Keratinocyte (primary cell): ENCODE data around the gene ULK4. TPM values are rescaled to one million over a fixed set of nuclear protein-coding genes. Genes with fewer than 3 reads are reported as not detected.

Experiments
- DNase-seq: peaks from one replicate; pipeline ENCODE4 v3.0.0-alpha.2; 2011; ENCODE audit warnings: low read depth, missing footprints, low spot score
- FAIRE-seq: peaks from 2 replicates; lab custom pipeline; 2011; peaks lifted over from hg19 to GRCh38; lab: Jason Lieb, UNC
- H2AFZ ChIP-seq: 2 replicates; pipeline ENCODE4 v1.6.0; 2012; ENCODE audit warnings: low read length, control low read depth, inconsistent platforms; ENCODE audit not compliant: control insufficient read depth
- H3K27ac ChIP-seq: 2 replicates; pipeline ENCODE4 v1.5.1; 2011; ENCODE audit warnings: low read length; ENCODE audit not compliant: control insufficient read depth, insufficient read depth
- H3K27me3 ChIP-seq: 3 replicates; pipeline ENCODE4 v1.6.0; 2011; ENCODE audit warnings: low read length; ENCODE audit not compliant: control insufficient read depth, insufficient read depth; ENCODE audit errors: extremely low read depth
- H3K36me3 ChIP-seq, 2 experiments: 2 replicates in 1 of 2; 3 replicates in 1 of 2; pipeline ENCODE4 v1.5.1; 2011; ENCODE audit warnings: low read length in 2 of 2, mild to moderate bottlenecking in 1 of 2; ENCODE audit not compliant: control insufficient read depth in 2 of 2, insufficient read depth in 2 of 2; ENCODE audit errors: extremely low read depth in 1 of 2
- H3K4me1 ChIP-seq: 3 replicates; pipeline ENCODE4 v1.5.1; 2011; ENCODE audit warnings: low read length; ENCODE audit not compliant: control insufficient read depth, insufficient read depth; ENCODE audit errors: extremely low read depth
- H3K4me2 ChIP-seq: 3 replicates; pipeline ENCODE4 v1.6.0; 2011; ENCODE audit warnings: low read depth, low read length; ENCODE audit not compliant: control insufficient read depth, insufficient read depth; ENCODE audit errors: extremely low read depth
- H3K4me3 ChIP-seq, 3 experiments: fragments of 200-600 bp in 1 of 3; sonication (generic) in 1 of 3; 2 replicates in 2 of 3; 3 replicates in 1 of 3; pipeline ENCODE4 v1.5.1; 2011 to 2016; ENCODE audit warnings: low read length in 3 of 3, mild to moderate bottlenecking in 3 of 3, control low read depth in 2 of 3, inconsistent platforms in 1 of 3, low read depth in 1 of 3, mixed read lengths in 1 of 3, mixed run types in 1 of 3, moderate library complexity in 1 of 3; ENCODE audit not compliant: control insufficient read depth in 2 of 3, insufficient read depth in 2 of 3; ENCODE audit errors: extremely low read depth in 1 of 3
- H3K79me2 ChIP-seq: 2 replicates; pipeline ENCODE4 v1.6.0; 2012; ENCODE audit warnings: low read length; ENCODE audit not compliant: control insufficient read depth, insufficient read depth
- H3K9ac ChIP-seq: 3 replicates; pipeline ENCODE4 v1.6.0; 2011; ENCODE audit warnings: low read length; ENCODE audit not compliant: control insufficient read depth, insufficient read depth; ENCODE audit errors: extremely low read depth
- H3K9me1 ChIP-seq: 3 replicates; pipeline ENCODE4 v1.6.0; 2011; ENCODE audit warnings: low read length; ENCODE audit not compliant: control insufficient read depth, insufficient read depth; ENCODE audit errors: extremely low read depth
- H3K9me3 ChIP-seq: 2 replicates; pipeline ENCODE4 v1.5.1; 2012; ENCODE audit warnings: low read depth, low read length; ENCODE audit not compliant: control insufficient read depth
- H4K20me1 ChIP-seq: 3 replicates; pipeline ENCODE4 v1.6.0; 2011; ENCODE audit warnings: low read length; ENCODE audit not compliant: control insufficient read depth, insufficient read depth; ENCODE audit errors: extremely low read depth
- EZH2 ChIP-seq: IDR thresholded peaks from one replicate; pipeline ENCODE4 v1.6.1; 2012; ENCODE audit warnings: inconsistent platforms, mild to moderate bottlenecking, low read length, moderate library complexity
- dilution Hi-C: fragments of 300-500 bp; cut with MboI; formaldehyde crosslinking; loops from one replicate; pipeline ENCODE4 v1.7.0; 2020; ENCODE audit warnings: low sequenced_read_pairs; ENCODE audit not compliant: extremely low pct_ligation_motif_present
- polyA plus RNA-seq, 5 experiments: library from polyadenylated mRNA; depleted of rRNA in 3 of 5; stranded (reverse) in 3 of 5; stranded (forward) in 1 of 5; unstranded in 1 of 5; fragments of >200 nt; gene quantifications; 1 replicate in 1 of 5; 2 replicates in 3 of 5; 3 replicates in 1 of 5; pipeline versions ENCODE4 v1.2.1 to v1.2.3, GENCODE V29; 2011 to 2012; ENCODE audit warnings: missing spikeins in 2 of 5, low read depth in 1 of 5, low replicate concordance in 1 of 5
- TF ChIP-seq, protein P1 (sequence below), 3 experiments: IDR thresholded peaks in 1 of 3; conservative IDR thresholded peaks in 1 of 3; optimal IDR thresholded peaks in 1 of 3; 2 replicates in 2 of 3; 3 replicates in 1 of 3; pipeline versions ENCODE3 to v1.5.1; 2011; ENCODE audit warnings: low read length in 3 of 3, mild to moderate bottlenecking in 3 of 3, moderate library complexity in 2 of 3, control low read depth in 1 of 3, inconsistent platforms in 1 of 3; ENCODE audit not compliant: insufficient read depth in 2 of 3; ENCODE audit errors: extremely low read depth in 1 of 3

ULK4 gene
- polyA plus RNA-seq, 1 donor (not counting 4 experiments of a cell fraction or from before 2014, with no cell fraction given) = 6.1 TPM

DNA sequence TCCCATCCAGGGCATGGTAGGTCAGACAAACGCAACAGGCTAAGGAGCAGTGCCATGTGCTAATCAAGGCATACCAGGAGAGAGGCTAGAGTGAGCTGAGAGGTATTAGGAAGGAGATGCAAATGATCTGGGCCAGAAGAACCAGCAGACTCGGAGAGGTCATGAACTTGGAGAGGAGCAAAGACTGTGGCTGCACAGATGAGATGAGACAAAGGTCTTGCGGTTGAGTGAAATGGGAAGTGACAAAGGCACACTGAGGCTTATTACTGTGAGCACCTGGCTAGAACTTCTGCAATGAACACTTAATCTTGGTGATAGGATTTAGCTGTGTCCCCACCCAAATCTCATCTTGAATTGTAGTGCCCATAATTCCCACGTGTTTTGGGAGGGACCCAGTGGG is 380.2 kb downstream of the ULK4 start:
- Histone ChIP-seq H3K4me3 (no peak overlapping the region), H3K9me1 (no peaks in the 10 kb centered on the region), H3K79me2 (no peaks in the 10 kb centered on the region), H2AFZ (no peak overlapping the region), H3K27ac (no peak overlapping the region), H3K27me3 (no peaks in the 10 kb centered on the region), H3K4me2 (no peak overlapping the region), H4K20me1 (no peaks in the 10 kb centered on the region), H3K36me3 (no peaks in the 10 kb centered on the region), H3K9ac (no peak overlapping the region), H3K4me1 (no peaks in the 10 kb centered on the region), H3K9me3 (no peaks in the 10 kb centered on the region)
- FAIRE-seq (no peak), DNase-seq (no peak)
- TF ChIP-seq EZH2 = no peak
- TF ChIP-seq, protein P1, sequence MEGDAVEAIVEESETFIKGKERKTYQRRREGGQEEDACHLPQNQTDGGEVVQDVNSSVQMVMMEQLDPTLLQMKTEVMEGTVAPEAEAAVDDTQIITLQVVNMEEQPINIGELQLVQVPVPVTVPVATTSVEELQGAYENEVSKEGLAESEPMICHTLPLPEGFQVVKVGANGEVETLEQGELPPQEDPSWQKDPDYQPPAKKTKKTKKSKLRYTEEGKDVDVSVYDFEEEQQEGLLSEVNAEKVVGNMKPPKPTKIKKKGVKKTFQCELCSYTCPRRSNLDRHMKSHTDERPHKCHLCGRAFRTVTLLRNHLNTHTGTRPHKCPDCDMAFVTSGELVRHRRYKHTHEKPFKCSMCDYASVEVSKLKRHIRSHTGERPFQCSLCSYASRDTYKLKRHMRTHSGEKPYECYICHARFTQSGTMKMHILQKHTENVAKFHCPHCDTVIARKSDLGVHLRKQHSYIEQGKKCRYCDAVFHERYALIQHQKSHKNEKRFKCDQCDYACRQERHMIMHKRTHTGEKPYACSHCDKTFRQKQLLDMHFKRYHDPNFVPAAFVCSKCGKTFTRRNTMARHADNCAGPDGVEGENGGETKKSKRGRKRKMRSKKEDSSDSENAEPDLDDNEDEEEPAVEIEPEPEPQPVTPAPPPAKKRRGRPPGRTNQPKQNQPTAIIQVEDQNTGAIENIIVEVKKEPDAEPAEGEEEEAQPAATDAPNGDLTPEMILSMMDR (optimal IDR thresholded peaks at IDR 0.05 in 1 of 3, IDR thresholded peaks at IDR 0.05 in 1 of 3, conservative IDR thresholded peaks at IDR 0.05 in 1 of 3; ENCODE audit: extremely low read depth in 1 of 3, insufficient read depth in 2 of 3, low read length in 3 of 3) = no peak
- dilution Hi-C loops = no loop called here

DNA sequence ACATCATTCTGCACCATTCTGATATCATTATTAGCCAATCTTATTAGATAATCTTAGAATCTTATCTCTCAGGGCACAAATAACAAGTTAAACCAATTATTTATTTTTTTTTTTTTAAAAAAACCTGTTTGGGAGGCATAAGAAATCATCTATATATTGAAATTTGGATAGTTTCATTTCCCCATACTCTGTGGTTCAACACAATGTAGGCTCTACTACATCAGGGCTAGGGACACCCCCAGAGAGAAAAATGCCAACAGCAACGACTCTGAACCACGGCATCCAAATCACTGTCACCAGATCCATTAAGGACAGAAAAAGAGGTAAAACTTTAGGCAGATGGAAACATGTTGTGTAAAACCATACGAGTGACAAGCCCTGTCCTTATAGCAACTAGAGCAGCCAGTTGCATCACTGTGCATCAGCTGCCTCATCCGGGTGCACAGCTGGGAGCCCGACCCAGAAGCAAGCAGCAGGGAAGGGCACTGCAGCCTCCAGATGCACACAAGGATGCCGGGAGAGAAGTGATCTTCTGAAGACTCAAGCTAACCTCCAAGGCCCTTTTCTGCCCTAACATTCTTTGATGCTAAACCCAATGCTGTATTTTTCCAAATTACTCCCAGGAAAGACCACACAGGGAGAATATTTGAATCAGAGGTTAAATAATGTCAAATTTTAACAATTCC is 381.5 kb downstream of the ULK4 start:
- Histone ChIP-seq H3K79me2 (no peaks in the 10 kb centered on the region), H3K27ac (no peak overlapping the region), H3K9me3 (no peaks in the 10 kb centered on the region), H3K4me1 (no peaks in the 10 kb centered on the region), H4K20me1 (no peaks in the 10 kb centered on the region), H3K27me3 (no peaks in the 10 kb centered on the region), H3K4me3 (no peak overlapping the region), H3K9ac (no peak overlapping the region), H3K9me1 (no peaks in the 10 kb centered on the region), H3K36me3 (no peaks in the 10 kb centered on the region), H2AFZ (no peak overlapping the region), H3K4me2 (no peak overlapping the region)
- FAIRE-seq (no peak), DNase-seq (no peak)
- dilution Hi-C loops = no loop called here
- TF ChIP-seq, protein P1 (optimal IDR thresholded peaks at IDR 0.05 in 1 of 3, IDR thresholded peaks at IDR 0.05 in 1 of 3, conservative IDR thresholded peaks at IDR 0.05 in 1 of 3; ENCODE audit: extremely low read depth in 1 of 3, insufficient read depth in 2 of 3, low read length in 3 of 3) = no peak
- no peak for TF ChIP-seq EZH2
